Spleen (tissue), 11 donors: ENCODE measurements around the gene SMIM35. TPM values are rescaled to one million over a fixed set of nuclear protein-coding genes. Genes with fewer than 3 reads are reported as not detected.

Experiments used
- DNase-seq: peaks from one replicate; pipeline ENCODE4 v3.0.0-alpha.2; 2020
- H3K27ac ChIP-seq, 8 donors: fragments of 200-600 bp; sonication (generic) in 7 of 8; 1 replicate in 4 of 8; 2 replicates in 4 of 8; pipeline versions ENCODE4 v1.5.0 to v1.8.0; 2016 to 2021; ENCODE audit warnings: inconsistent platforms in 4 of 8, mild to moderate bottlenecking in 4 of 8, moderate library complexity in 1 of 8
- H3K27me3 ChIP-seq, 7 donors: fragments of 200-600 bp; sonication (generic) in 6 of 7; replicated peaks in 1 of 7; 1 replicate in 4 of 7; 2 replicates in 3 of 7; pipeline versions ENCODE4 v1.5.0 to v1.8.0; 2016 to 2021; ENCODE audit warnings: inconsistent platforms in 3 of 7, mild to moderate bottlenecking in 1 of 7
- H3K36me3 ChIP-seq, 6 donors: fragments of 200-600 bp; sonication (generic) in 5 of 6; 1 replicate in 4 of 6; 2 replicates in 2 of 6; pipeline versions ENCODE4 v1.5.0 to v1.8.0; 2016 to 2021; ENCODE audit warnings: inconsistent platforms in 2 of 6
- H3K4me1 ChIP-seq, 6 donors: fragments of 200-600 bp; sonication (generic) in 5 of 6; 1 replicate in 3 of 6; 2 replicates in 3 of 6; pipeline versions ENCODE4 v1.5.0 to v1.8.0; 2016 to 2021; ENCODE audit warnings: inconsistent platforms in 3 of 6
- H3K4me3 ChIP-seq, 8 donors: fragments of 200-600 bp; sonication (generic) in 7 of 8; 1 replicate in 4 of 8; 2 replicates in 4 of 8; pipeline versions ENCODE4 v1.5.0 to v1.8.0; 2016 to 2021; ENCODE audit warnings: inconsistent platforms in 4 of 8, mild to moderate bottlenecking in 4 of 8, moderate library complexity in 2 of 8
- H3K9me3 ChIP-seq, 8 donors: fragments of 200-600 bp; sonication (generic) in 7 of 8; 1 replicate in 4 of 8; 2 replicates in 4 of 8; pipeline versions ENCODE4 v1.5.0 to v1.8.0; 2016 to 2021; ENCODE audit warnings: inconsistent platforms in 4 of 8
- POLR2A ChIP-seq, 3 donors: fragments of 450-650 bp; IDR thresholded peaks; one replicate each; pipeline ENCODE4 v1.5.1; 2017; ENCODE audit warnings: antibody characterized with exemption in 3 of 3, mild to moderate bottlenecking in 1 of 3
- POLR2AphosphoS5 ChIP-seq, 3 donors: sonication (generic); formaldehyde crosslinking; IDR thresholded peaks; one replicate each; pipeline ENCODE4 v1.5.1; 2017; ENCODE audit warnings: antibody characterized with exemption in 3 of 3
- WGBS, 5 donors: extraction: QIAGEN DNeasy Blood & Tissue Kit in 3 of 5; methylation state at CpG; one replicate each; pipeline versions ENCODE4 v1.1.5 to v1.1.7; 2013 to 2018; 5-methylcytosine and 5-hydroxymethylcytosine counted together
- intact Hi-C: fragments of 100-400 bp; cut with DNase I; formaldehyde crosslinking; loops from one replicate; pipeline ENCODE4 v1.15.0; 2023; ENCODE audit warnings: low total_unique reads
- polyA plus RNA-seq, 3 donors: library from polyadenylated mRNA; stranded (reverse); fragments of 200-250 nt; gene quantifications; one replicate each; pipeline ENCODE4 v1.2.1, GENCODE V29; 2013
- total RNA-seq, 7 donors: library from RNA; depleted of rRNA in 3 of 7; stranded (reverse); fragments of >200 nt in 3 of 7; fragmentation: NEBNext Ultra II Directional in 4 of 7; extraction: Animal tissue kit (Norgen Biotek cat#: 25700) in 4 of 7; gene quantifications; one replicate each; pipeline versions ENCODE4 v1.1.0 to v1.2.1, GENCODE V29; 2016 to 2021
- TF ChIP-seq, protein P1 (sequence below), 11 experiments: fragments of 200-600 bp in 7 of 11; fragments of 450-650 bp in 4 of 11; sonication (generic) in 4 of 11; IDR thresholded peaks in 8 of 11; conservative IDR thresholded peaks in 3 of 11; 1 replicate in 7 of 11; 2 replicates in 4 of 11; pipeline versions ENCODE4 v1.4.0 to v1.8.0; 2016 to 2021; ENCODE audit warnings: antibody characterized with exemption in 11 of 11, inconsistent platforms in 4 of 11, mild to moderate bottlenecking in 1 of 11
- donor health status: healthy with polysubstance abuse.
- donor health status: DM: no; HTN: no; CAD: no; lungs with moderate emphysema.
- donor health status: DM: no; HTN: no; CAD: no.
- donor health status: Bipolar disorder and iron deficiency.
- donor health status: healthy.
- donor health status: DM: no; HTN: no; CAD: no.
- donor health status: DM: yes; HTN: yes; CAD: no.

The SMIM35 gene
- total and polyA plus RNA-seq, 10 donors: 0.16 to 1.3 (median 0.39) TPM

- DNase-seq: peak; percentile 41
- Histone ChIP-seq H3K36me3 (no peaks in the 10 kb centered on the region), H3K27me3 (no peaks in the 10 kb centered on the region), H3K4me3 (no peak overlapping the region), H3K4me1 (peaks cover 0 to 23% (median 2%) of the 10 kb centered on the region in 6 donors), H3K27ac (no peak overlapping the region), H3K9me3 (peaks cover 0 to 30% (median 23%) of the 10 kb centered on the region in 8 donors)
- WGBS, 5 donors: 79 to 90% (median 87%) methylated on average over 10 of the region's 10 CpGs
- TF ChIP-seq POLR2AphosphoS5 (IDR thresholded peaks at IDR 0.05): no peak
- TF ChIP-seq, protein P1, sequence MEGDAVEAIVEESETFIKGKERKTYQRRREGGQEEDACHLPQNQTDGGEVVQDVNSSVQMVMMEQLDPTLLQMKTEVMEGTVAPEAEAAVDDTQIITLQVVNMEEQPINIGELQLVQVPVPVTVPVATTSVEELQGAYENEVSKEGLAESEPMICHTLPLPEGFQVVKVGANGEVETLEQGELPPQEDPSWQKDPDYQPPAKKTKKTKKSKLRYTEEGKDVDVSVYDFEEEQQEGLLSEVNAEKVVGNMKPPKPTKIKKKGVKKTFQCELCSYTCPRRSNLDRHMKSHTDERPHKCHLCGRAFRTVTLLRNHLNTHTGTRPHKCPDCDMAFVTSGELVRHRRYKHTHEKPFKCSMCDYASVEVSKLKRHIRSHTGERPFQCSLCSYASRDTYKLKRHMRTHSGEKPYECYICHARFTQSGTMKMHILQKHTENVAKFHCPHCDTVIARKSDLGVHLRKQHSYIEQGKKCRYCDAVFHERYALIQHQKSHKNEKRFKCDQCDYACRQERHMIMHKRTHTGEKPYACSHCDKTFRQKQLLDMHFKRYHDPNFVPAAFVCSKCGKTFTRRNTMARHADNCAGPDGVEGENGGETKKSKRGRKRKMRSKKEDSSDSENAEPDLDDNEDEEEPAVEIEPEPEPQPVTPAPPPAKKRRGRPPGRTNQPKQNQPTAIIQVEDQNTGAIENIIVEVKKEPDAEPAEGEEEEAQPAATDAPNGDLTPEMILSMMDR (IDR thresholded peaks at IDR 0.05 in 8 of 11, conservative IDR thresholded peaks at IDR 0.05 in 3 of 11): no peak
- TF ChIP-seq POLR2A (IDR thresholded peaks at IDR 0.05): no peak
- intact Hi-C loops: no loop called here
Measured at GRCh38 chr11:117961896-117962295, 124.9 kb downstream of the SMIM35 start.

- peaks cover 0 to 23% (median 2%) of the 10 kb centered on the region in 6 donors for H3K4me1 ChIP-seq
- H3K9me3 ChIP-seq: peaks cover 0 to 31% (median 23%) of the 10 kb centered on the region in 8 donors
- H3K27ac ChIP-seq: peak overlapping the region in 3 of 8 donors; percentile 63 to 76 (median 70)
- no peaks in the 10 kb centered on the region for H3K27me3 ChIP-seq
- no peak overlapping the region for H3K4me3 ChIP-seq
- intact Hi-C loops: no loop called here
- TF ChIP-seq POLR2A (IDR thresholded peaks at IDR 0.05) (no peak), POLR2AphosphoS5 (IDR thresholded peaks at IDR 0.05) (no peak)
- TF ChIP-seq, protein P1 (IDR thresholded peaks at IDR 0.05 in 8 of 11, conservative IDR thresholded peaks at IDR 0.05 in 3 of 11): no peak
- H3K36me3 ChIP-seq: no peaks in the 10 kb centered on the region
- DNase-seq: no peak
- 53 to 81% (median 75%) methylated on average over 1 of the region's 1 CpG for WGBS, 5 donors
Measured at GRCh38 chr11:117960406-117960805, 126.4 kb downstream of the SMIM35 start.

- Histone ChIP-seq H3K4me1 (peaks cover 0 to 24% (median 2%) of the 10 kb centered on the region in 6 donors), H3K27me3 (no peaks in the 10 kb centered on the region), H3K9me3 (peaks cover 0 to 31% (median 23%) of the 10 kb centered on the region in 8 donors), H3K27ac (peak overlapping the region in 6 of 8 donors; percentile 23 to 76 (median 52)), H3K36me3 (no peaks in the 10 kb centered on the region), H3K4me3 (no peak overlapping the region)
- no peak for TF ChIP-seq POLR2AphosphoS5 (IDR thresholded peaks at IDR 0.05)
- TF ChIP-seq, protein P1 (IDR thresholded peaks at IDR 0.05 in 8 of 11, conservative IDR thresholded peaks at IDR 0.05 in 3 of 11): no peak
- no peak for TF ChIP-seq POLR2A (IDR thresholded peaks at IDR 0.05)
- intact Hi-C loops: no loop called here
- 53 to 88% (median 58%) methylated on average over 1 of the region's 1 CpG for WGBS, 5 donors
- no peak for DNase-seq
Measured at GRCh38 chr11:117959438-117960149, 127.2 kb downstream of the SMIM35 start.

- Histone ChIP-seq H3K4me1 (peaks cover 0 to 30% (median 2%) of the 10 kb centered on the region in 6 donors), H3K9me3 (peaks cover 0 to 31% (median 23%) of the 10 kb centered on the region in 8 donors), H3K36me3 (no peaks in the 10 kb centered on the region), H3K27ac (peak overlapping the region in 2 of 8 donors; percentile 70 to 76), H3K27me3 (no peaks in the 10 kb centered on the region), H3K4me3 (no peak overlapping the region)
- no peak for TF ChIP-seq POLR2AphosphoS5 (IDR thresholded peaks at IDR 0.05)
- TF ChIP-seq POLR2A (IDR thresholded peaks at IDR 0.05): no peak
- TF ChIP-seq, protein P1 (IDR thresholded peaks at IDR 0.05 in 8 of 11, conservative IDR thresholded peaks at IDR 0.05 in 3 of 11): no peak
- no peak for DNase-seq
- 91 to 100% (median 95%) methylated on average over 1 of the region's 1 CpG for WGBS, 5 donors
- intact Hi-C loops: no loop called here
Measured at GRCh38 chr11:117958949-117959348, 127.8 kb downstream of the SMIM35 start.
